ENCODE data around the gene CBLN3. TPM values are rescaled to one million over a fixed set of nuclear protein-coding genes. Genes with fewer than 3 reads are reported as not detected.

Gene CBLN3
- total and polyA plus RNA-seq, 9 of the 15 experiments (the other 6 are each of a cell fraction or from before 2014, with no cell fraction given): 0.05 to 0.59 (median 0.26) TPM; not detected in 1

GRCh38 chr14:24416254-24416931, 13.1 kb downstream of the CBLN3 start (continued):
- TF ChIP-seq, protein P1, sequence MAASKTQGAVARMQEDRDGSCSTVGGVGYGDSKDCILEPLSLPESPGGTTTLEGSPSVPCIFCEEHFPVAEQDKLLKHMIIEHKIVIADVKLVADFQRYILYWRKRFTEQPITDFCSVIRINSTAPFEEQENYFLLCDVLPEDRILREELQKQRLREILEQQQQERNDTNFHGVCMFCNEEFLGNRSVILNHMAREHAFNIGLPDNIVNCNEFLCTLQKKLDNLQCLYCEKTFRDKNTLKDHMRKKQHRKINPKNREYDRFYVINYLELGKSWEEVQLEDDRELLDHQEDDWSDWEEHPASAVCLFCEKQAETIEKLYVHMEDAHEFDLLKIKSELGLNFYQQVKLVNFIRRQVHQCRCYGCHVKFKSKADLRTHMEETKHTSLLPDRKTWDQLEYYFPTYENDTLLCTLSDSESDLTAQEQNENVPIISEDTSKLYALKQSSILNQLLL (CRISPR knock-in tag; IDR thresholded peaks at IDR 0.05; ENCODE audit: borderline replicate concordance): no peak
- TF ChIP-seq DNMT1 (IDR thresholded peaks at IDR 0.05) (no peak), ZNF436 (CRISPR knock-in tag; IDR thresholded peaks at IDR 0.05) (no peak), KDM2B (CRISPR knock-in tag; IDR thresholded peaks at IDR 0.05) (no peak), NFIX (CRISPR knock-in tag; IDR thresholded peaks at IDR 0.05; ENCODE audit: low read depth) (no peak), RCOR1 (IDR thresholded peaks at IDR 0.05; ENCODE audit: borderline replicate concordance in 1 of 2, low read depth in 2 of 2, low read length in 2 of 2) (0 out of 4 replicates have a peak, but pooled peaks of 1 of the 2 experiments have one; percentile 27), TBP (optimal IDR thresholded peaks at IDR 0.05; ENCODE audit: low read depth, low read length) (peak; percentile 26), ZNF445 (CRISPR knock-in tag; IDR thresholded peaks at IDR 0.05; ENCODE audit: low read depth) (no peak), ZNF668 (CRISPR knock-in tag; IDR thresholded peaks at IDR 0.05) (no peak), RBFOX2 (IDR thresholded peaks at IDR 0.05; ENCODE audit: low read depth, low read length) (0 out of 2 replicates have a peak, but pooled peaks have one; percentile 27), ZNF586 (CRISPR knock-in tag; conservative IDR thresholded peaks at IDR 0.05) (no peak), ZBTB11 (CRISPR knock-in tag; IDR thresholded peaks at IDR 0.05) (no peak), NFATC3 (IDR thresholded peaks at IDR 0.05) (no peak), CREM (IDR thresholded peaks at IDR 0.05; ENCODE audit: low read depth) (no peak)
- TF ChIP-seq, protein P2, sequence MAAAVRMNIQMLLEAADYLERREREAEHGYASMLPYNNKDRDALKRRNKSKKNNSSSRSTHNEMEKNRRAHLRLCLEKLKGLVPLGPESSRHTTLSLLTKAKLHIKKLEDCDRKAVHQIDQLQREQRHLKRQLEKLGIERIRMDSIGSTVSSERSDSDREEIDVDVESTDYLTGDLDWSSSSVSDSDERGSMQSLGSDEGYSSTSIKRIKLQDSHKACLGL (CRISPR knock-in tag; IDR thresholded peaks at IDR 0.05; ENCODE audit: borderline replicate concordance, poor library complexity, severe bottlenecking): no peak
- TF ChIP-seq, protein P3, sequence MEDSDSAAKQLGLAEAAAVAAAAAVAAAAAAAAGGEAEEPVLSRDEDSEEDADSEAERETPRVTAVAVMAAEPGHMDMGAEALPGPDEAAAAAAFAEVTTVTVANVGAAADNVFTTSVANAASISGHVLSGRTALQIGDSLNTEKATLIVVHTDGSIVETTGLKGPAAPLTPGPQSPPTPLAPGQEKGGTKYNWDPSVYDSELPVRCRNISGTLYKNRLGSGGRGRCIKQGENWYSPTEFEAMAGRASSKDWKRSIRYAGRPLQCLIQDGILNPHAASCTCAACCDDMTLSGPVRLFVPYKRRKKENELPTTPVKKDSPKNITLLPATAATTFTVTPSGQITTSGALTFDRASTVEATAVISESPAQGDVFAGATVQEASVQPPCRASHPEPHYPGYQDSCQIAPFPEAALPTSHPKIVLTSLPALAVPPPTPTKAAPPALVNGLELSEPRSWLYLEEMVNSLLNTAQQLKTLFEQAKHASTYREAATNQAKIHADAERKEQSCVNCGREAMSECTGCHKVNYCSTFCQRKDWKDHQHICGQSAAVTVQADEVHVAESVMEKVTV (CRISPR knock-in tag; IDR thresholded peaks at IDR 0.05): no peak
- TF ChIP-seq, protein P4, sequence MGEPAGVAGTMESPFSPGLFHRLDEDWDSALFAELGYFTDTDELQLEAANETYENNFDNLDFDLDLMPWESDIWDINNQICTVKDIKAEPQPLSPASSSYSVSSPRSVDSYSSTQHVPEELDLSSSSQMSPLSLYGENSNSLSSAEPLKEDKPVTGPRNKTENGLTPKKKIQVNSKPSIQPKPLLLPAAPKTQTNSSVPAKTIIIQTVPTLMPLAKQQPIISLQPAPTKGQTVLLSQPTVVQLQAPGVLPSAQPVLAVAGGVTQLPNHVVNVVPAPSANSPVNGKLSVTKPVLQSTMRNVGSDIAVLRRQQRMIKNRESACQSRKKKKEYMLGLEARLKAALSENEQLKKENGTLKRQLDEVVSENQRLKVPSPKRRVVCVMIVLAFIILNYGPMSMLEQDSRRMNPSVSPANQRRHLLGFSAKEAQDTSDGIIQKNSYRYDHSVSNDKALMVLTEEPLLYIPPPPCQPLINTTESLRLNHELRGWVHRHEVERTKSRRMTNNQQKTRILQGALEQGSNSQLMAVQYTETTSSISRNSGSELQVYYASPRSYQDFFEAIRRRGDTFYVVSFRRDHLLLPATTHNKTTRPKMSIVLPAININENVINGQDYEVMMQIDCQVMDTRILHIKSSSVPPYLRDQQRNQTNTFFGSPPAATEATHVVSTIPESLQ (CRISPR knock-in tag; IDR thresholded peaks at IDR 0.05): no peak
